ENCODE results near the gene OR5D13.

The OR5D13 gene, protein sequence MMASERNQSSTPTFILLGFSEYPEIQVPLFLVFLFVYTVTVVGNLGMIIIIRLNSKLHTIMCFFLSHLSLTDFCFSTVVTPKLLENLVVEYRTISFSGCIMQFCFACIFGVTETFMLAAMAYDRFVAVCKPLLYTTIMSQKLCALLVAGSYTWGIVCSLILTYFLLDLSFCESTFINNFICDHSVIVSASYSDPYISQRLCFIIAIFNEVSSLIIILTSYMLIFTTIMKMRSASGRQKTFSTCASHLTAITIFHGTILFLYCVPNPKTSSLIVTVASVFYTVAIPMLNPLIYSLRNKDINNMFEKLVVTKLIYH

DNA sequence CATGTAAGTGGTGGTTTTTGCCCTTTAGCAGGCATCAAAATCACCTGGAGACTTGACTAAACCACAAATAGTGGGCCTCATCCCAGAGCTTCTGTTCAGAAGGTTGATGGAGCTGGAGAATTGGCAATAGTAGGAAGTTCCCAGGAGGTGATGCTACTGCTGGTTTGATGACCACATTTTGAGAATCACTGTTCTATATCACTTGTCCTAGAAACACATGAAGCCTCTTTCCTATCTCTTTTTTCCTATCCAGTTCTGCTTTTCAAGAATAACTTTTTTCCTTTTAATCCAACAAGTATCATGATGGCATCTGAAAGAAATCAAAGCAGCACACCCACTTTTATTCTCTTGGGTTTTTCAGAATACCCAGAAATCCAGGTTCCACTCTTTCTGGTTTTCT, at the start of gene OR5D13:
TSS of gene OR5D13 (plus strand) at position 301 of the 400 bp plus-strand sequence. CDS start at position 301, 0 bp downstream.
- no peak for DNase-seq (ENCODE audit: low read depth in 2 of 2)

DNA sequence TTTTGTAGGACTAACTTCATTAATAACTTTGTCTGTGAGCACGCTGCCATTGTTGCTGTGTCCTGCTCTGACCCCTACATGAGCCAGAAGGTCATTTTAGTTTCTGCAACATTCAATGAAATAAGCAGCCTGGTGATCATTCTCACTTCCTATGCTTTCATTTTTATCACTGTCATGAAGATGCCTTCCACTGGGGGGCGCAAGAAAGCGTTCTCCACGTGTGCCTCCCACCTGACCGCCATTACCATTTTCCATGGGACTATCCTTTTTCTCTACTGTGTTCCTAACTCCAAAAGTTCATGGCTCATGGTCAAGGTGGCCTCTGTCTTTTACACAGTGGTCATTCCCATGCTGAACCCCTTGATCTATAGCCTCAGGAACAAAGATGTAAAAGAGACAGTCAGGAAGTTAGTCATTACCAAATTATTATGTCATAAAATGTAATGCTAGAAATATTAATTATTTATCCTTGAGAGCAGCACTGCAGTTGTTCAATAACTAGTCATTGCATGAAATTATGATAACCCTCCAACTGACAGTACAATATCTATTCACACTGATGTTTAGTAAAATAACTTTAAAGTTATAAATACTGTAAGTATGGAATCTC, 46.4 kb upstream of the OR5D13 start:
- no peak for DNase-seq (ENCODE audit: low read depth in 2 of 2)

DNA sequence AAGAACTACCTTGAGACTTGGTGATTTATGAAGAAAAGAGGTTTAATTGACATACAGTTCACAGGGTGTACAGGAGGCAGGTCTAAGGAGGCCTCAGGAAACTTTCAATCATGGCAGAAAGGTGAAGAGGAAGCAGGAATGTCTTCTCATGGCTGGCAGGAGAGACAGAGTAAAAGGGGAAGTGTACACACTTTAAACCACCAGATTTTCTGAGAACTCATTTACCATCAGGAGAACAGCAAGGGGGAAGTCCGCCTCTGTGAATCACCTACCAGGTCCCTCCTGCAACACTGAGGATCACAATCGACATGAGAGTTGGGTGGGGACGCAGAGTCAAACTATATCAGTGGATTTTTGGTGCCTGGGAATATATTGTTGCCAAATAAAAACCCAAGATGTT, 40.3 kb upstream of the OR5D13 start:
- no peak for DNase-seq (ENCODE audit: low read depth in 2 of 2)

DNA sequence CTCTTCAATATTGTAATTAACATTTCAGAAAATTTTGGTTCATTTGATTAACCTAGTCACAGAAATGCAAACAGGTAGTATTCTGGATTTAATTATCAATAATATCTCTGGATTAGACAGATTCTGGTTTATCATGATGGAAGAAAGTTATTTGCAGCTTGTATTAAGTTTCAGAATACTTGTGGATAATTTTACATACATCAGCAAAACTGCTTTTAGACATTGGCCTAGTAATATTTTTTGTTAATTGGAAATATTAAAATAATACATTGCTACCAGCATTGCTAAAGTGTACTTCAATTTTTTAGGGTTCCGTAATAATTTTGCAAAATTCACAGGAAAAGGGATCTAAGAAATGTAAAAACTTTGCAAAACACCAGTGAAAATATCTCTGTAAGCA, 18.4 kb downstream of the OR5D13 start:
- no peak for DNase-seq (ENCODE audit: low read depth in 2 of 2)

DNA sequence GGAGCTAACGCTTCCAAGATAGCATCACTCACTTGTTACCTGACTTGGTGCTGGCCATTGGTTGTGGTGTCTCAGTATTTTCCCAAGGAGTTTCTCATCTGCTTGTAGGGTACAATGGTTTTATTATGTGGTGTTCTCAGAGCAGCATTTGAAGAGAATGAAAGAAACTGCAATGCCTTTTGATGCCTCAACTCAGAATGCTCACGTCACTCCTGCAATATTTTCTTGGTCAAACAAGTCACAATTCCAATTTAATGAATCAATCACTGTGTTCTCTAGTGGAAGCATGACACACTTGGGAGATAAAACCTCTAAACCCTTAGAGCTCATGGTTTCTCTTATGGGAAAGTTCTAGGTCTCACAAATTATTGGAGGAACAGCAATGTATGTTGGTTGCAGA, 20.1 kb downstream of the OR5D13 start:
- DNase-seq (ENCODE audit: low read depth in 2 of 2) = no peak

DNA sequence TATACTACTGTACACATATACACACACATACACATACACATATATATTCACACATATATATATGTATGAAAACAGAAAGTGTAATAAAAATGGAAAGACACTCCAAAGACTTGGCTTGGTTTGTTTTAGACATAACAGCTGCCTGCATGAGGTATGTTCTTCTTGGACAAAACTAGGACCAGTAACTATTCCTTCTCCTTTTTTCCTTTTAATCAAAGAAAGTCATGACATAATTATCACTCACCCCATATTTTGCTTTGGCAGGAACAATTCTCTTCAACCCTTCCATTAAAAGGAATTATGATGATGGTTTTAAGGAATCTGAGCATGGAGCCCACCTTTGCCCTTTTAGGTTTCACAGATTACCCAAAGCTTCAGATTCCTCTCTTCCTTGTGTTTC, 22.0 kb downstream of the OR5D13 start, which contains the start of gene OR5D14:
TSS of gene OR5D14 (plus strand) at position 301 of the 400 bp plus-strand sequence. CDS start at position 301, 0 bp downstream.
- no peak for DNase-seq (ENCODE audit: low read depth in 2 of 2)

DNA sequence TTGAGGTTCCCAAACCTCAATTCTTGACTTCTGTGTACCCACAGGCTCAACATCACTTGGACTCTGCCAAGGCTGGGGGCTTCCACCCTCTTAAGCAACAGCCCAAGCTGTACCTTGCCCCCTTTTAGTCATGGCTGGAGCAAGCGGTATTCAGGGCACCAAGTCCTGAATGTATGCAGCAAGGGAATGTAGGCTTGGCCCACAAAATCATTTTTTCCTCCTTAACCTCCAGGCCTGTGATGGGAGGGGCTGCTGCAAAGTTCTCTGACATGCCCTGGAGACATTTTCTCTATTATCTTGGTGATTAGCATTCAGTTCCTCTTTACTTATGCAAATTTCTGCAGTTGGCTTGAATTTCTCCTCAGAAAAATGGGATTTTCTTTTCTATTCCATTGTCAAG, 33.0 kb downstream of the OR5D13 start:
- DNase-seq (ENCODE audit: low read depth in 2 of 2) = no peak

DNA sequence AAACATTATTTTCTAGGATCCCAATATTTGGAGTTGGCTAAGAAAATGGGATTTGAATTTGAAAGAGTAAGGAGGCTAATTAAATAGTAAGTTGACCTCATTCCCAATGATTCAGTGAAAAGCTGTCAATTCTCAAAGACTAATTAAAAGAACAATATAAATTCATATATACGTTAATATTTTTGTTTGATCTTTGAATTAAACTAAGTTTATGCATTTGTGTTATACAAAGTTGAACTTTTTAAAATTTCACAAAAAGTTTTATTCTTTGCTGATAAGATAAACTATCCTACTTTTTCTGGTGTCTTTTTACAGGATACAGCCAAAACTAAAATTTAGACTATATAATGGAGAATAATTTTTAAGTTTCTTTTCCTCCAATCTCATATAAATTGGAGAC, 37.8 kb downstream of the OR5D13 start, which contains the start of gene OR5L1:
TSS of gene OR5L1 (plus strand) at position 301 of the 400 bp plus-strand sequence. CDS start 100 bp downstream, outside the sequence.
- no peak for DNase-seq (ENCODE audit: low read depth in 2 of 2)

DNA sequence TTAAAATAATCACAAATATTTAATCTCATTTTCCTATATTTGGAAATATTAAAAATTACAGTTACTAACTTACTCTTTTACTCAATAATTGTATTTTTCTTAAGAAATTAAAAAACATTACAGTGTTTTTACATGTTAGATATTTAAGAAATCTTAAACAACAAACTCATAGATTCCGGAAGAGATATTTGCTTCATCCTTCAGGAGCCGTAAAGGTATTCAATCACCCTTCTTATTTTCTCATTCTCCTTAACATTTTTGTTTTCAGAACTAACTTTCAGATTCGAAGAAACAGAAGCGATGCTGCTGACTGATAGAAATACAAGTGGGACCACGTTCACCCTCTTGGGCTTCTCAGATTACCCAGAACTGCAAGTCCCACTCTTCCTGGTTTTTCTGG, 46.1 kb downstream of the OR5D13 start, which contains the start of gene OR5D18:
TSS of gene OR5D18 (plus strand) at position 301 of the 400 bp plus-strand sequence. CDS start at position 301, 0 bp downstream.
- DNase-seq (ENCODE audit: low read depth in 2 of 2) = no peak

Measured in stimulated activated CD4-positive, alpha-beta T cell treated with anti-CD3 and anti-CD28 coated beads, Interleukin-4, amount 100 ng/mL, for 48 hours (primary cell).